ENCODE results near the gene ADI1. TPM values are rescaled to one million over a fixed set of nuclear protein-coding genes. Genes with fewer than 3 reads are reported as not detected.
"Not testable (repeated sequence)": the region's sequence is repeated elsewhere in the genome, so short reads cannot be mapped to it uniquely, and the experiment has no call there.

Gene ADI1
- total and polyA plus RNA-seq, 10 of the 15 experiments (the other 5 are each of a cell fraction or from before 2014, with no cell fraction given): 4.4 to 78.7 (median 17.2) TPM

DNA sequence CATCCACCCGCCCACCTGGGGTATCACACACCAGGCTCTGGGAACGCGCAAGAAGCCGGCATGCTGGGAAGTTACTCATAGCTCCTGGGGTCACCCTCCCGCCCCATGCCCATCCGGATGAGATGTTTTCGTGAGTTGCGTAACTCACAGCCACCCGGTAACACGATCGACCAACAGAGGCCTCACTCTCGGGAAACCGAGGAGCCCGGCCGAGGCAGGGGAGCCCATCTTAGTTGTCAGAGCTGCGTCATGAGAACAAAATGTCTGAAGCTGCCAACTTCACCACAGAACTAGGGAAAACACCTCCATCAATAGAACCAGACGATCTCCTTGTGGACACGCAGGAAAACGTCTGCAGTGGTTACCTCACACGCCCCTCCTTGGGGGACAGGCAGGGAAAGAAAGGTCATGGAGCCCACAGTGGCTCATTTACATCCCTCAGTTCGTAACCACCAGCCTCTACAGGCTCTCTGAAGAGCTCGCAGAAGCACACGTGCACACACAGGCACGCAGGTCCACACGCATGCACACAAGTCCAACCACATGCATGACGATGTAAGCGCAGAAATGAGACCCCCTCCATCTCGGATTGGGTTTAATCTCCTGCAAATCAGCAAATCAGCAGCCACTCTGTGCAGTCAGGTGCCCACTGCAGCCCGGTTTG is 26.2 kb downstream of the ADI1 start:
- H3K9ac ChIP-seq (ENCODE audit: control insufficient read depth, insufficient read depth, low read length): no peak overlapping the region
- CTCF ChIA-PET: interaction anchor here (1.3 kb wide), 1 partner anchor 31 kb away, joined by 3 read pairs; no protein-coding TSS in a partner anchor
- no peaks in the 10 kb centered on the region for H3K4me1 ChIP-seq (ENCODE audit: control insufficient read depth, insufficient read depth, low read length)
- H3K27me3 ChIP-seq (replicated peaks in 1 of 2; ENCODE audit: control insufficient read depth in 2 of 2, insufficient read depth in 2 of 2, low read length in 1 of 2): no peaks in the 10 kb centered on the region
- H3K4me2 ChIP-seq (ENCODE audit: control insufficient read depth, insufficient read depth): no peak overlapping the region
- BruUV-seq (replicated peaks): no TSS peak
- H3K9me3 ChIP-seq (replicated peaks; ENCODE audit: control insufficient read depth, insufficient read depth, low read length): no peaks in the 10 kb centered on the region
- WGBS (ENCODE audit: insufficient coverage, insufficient replicate concordance, low lambda C conversion rate, missing lambda C conversion rate): 76% methylated on average over 29 of the region's 29 CpGs
- SMC1A ChIA-PET (ENCODE audit: uncharacterized antibody, unreplicated experiment): interaction anchor here (0.7 to 1.2 kb wide), 2 partner anchors 131 to 164 kb away, joined by 3 read pairs; no protein-coding TSS in a partner anchor
- in situ Hi-C loops (cut with MboI) (no loop called here), intact Hi-C loops (cut with micrococcal nuclease; ENCODE audit: unreplicated experiment) (no loop called here)
- FAIRE-seq (no peak), DNase-seq (ENCODE audit: low read depth, low spot score) (no peak), ATAC-seq (no peak)
- no peaks in the 10 kb centered on the region for H3K79me2 ChIP-seq (ENCODE audit: control insufficient read depth, insufficient read depth, low read length)
- H2AFZ ChIP-seq (ENCODE audit: control insufficient read depth, low read depth, low read length): no peak overlapping the region
- no peak overlapping the region for H3K4me3 ChIP-seq
- POLR2A ChIA-PET: no interaction called here
- no peak overlapping the region for H3K27ac ChIP-seq (ENCODE audit: control insufficient read depth, insufficient read depth)
- TF ChIP-seq HDGF (IDR thresholded peaks at IDR 0.05) (no peak), SRF (IDR thresholded peaks at IDR 0.05; ENCODE audit: low read depth in 2 of 2, low read length in 2 of 2) (no peak), TCF3 (IDR thresholded peaks at IDR 0.05; ENCODE audit: borderline replicate concordance, insufficient read depth, low read depth, low read length) (no peak)
- TF ChIP-seq, protein P1, sequence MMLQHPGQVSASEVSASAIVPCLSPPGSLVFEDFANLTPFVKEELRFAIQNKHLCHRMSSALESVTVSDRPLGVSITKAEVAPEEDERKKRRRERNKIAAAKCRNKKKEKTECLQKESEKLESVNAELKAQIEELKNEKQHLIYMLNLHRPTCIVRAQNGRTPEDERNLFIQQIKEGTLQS (IDR thresholded peaks at IDR 0.05; ENCODE audit: borderline replicate concordance, extremely low read depth, low read depth, low read length): no peak
- TF ChIP-seq, protein P2, sequence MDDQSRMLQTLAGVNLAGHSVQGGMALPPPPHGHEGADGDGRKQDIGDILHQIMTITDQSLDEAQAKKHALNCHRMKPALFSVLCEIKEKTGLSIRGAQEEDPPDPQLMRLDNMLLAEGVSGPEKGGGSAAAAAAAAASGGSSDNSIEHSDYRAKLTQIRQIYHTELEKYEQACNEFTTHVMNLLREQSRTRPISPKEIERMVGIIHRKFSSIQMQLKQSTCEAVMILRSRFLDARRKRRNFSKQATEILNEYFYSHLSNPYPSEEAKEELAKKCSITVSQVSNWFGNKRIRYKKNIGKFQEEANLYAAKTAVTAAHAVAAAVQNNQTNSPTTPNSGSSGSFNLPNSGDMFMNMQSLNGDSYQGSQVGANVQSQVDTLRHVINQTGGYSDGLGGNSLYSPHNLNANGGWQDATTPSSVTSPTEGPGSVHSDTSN (IDR thresholded peaks at IDR 0.05; ENCODE audit: insufficient replicate concordance, low read depth, low read length): no peak
- TF ChIP-seq, protein P3, sequence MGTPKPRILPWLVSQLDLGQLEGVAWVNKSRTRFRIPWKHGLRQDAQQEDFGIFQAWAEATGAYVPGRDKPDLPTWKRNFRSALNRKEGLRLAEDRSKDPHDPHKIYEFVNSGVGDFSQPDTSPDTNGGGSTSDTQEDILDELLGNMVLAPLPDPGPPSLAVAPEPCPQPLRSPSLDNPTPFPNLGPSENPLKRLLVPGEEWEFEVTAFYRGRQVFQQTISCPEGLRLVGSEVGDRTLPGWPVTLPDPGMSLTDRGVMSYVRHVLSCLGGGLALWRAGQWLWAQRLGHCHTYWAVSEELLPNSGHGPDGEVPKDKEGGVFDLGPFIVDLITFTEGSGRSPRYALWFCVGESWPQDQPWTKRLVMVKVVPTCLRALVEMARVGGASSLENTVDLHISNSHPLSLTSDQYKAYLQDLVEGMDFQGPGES (IDR thresholded peaks at IDR 0.05): no peak
- RAD21 ChIA-PET (ENCODE audit: unreplicated experiment): interaction anchor here (0.9 to 1.1 kb wide), 2 partner anchors 31 to 159 kb away, joined by 3 read pairs; no protein-coding TSS in a partner anchor
- no peaks in the 10 kb centered on the region for H4K20me1 ChIP-seq (ENCODE audit: control insufficient read depth, insufficient read depth)
- H3K36me3 ChIP-seq (ENCODE audit: control insufficient read depth in 2 of 2, insufficient read depth in 2 of 2, low read length in 1 of 2): peaks cover 0 to 2% of the 10 kb centered on the region in 2 experiments; a peak in 3 of 4 replicates

DNA sequence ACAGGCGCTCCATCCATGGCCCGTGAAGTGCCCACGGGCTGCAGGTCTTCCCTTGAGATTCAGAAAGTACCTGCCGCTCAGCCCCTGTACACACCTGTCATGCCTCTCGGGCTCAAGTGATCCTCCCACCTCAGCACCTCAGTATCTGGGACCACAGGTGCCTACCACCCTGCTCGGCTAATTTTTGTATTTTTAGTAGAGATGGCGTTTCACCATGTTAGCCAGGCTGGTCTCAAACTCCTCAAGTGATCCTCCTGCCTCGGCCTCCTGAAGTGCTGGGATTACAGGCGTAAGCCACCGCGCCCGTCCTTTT is 26.9 kb downstream of the ADI1 start:
- H3K4me2 ChIP-seq (ENCODE audit: control insufficient read depth, insufficient read depth); CTCF ChIA-PET; H3K27me3 ChIP-seq (replicated peaks in 1 of 2; ENCODE audit: control insufficient read depth in 2 of 2, insufficient read depth in 2 of 2, low read length in 1 of 2); H3K9ac ChIP-seq (ENCODE audit: control insufficient read depth, insufficient read depth, low read length); intact Hi-C loops (cut with micrococcal nuclease; ENCODE audit: unreplicated experiment); RAD21 ChIA-PET (ENCODE audit: unreplicated experiment); H3K36me3 ChIP-seq (ENCODE audit: control insufficient read depth in 2 of 2, insufficient read depth in 2 of 2, low read length in 1 of 2); FAIRE-seq; H3K4me3 ChIP-seq; H3K9me3 ChIP-seq (replicated peaks; ENCODE audit: control insufficient read depth, insufficient read depth, low read length); H3K4me1 ChIP-seq (ENCODE audit: control insufficient read depth, insufficient read depth, low read length); SMC1A ChIA-PET (ENCODE audit: uncharacterized antibody, unreplicated experiment); H4K20me1 ChIP-seq (ENCODE audit: control insufficient read depth, insufficient read depth); POLR2A ChIA-PET; H3K79me2 ChIP-seq (ENCODE audit: control insufficient read depth, insufficient read depth, low read length); ATAC-seq; H3K27ac ChIP-seq (ENCODE audit: control insufficient read depth, insufficient read depth); BruUV-seq (replicated peaks); DNase-seq (ENCODE audit: low read depth, low spot score); in situ Hi-C loops (cut with MboI); H2AFZ ChIP-seq (ENCODE audit: control insufficient read depth, low read depth, low read length): not testable (repeated sequence)
- WGBS (ENCODE audit: insufficient coverage, insufficient replicate concordance, low lambda C conversion rate, missing lambda C conversion rate): 58% methylated on average over 12 of the region's 12 CpGs
